B cell (primary cell): ENCODE measurements around the gene NEGR1. TPM values are rescaled to one million over a fixed set of nuclear protein-coding genes. Genes with fewer than 3 reads are reported as not detected.

Source experiments
- ATAC-seq: fragments of 200-7000 bp; cut with Tn5 transposase; one replicate; pipeline ENCODE4 v1.10.0; 2021; ENCODE audit warnings: low read depth, mild to moderate bottlenecking, moderate number of reproducible peaks, moderate library complexity
- CTCF ChIA-PET: fragments of 350-600 bp; sonication (Branson Sonifier 250); formaldehyde crosslinking; loops from one replicate; lab custom pipeline; 2021; ENCODE audit warnings: antibody characterized with exemption, inconsistent platforms; lab: Charles Lee
- POLR2A ChIA-PET: fragments of 350-600 bp; sonication (Branson Sonifier 250); formaldehyde crosslinking; loops from one replicate; lab custom pipeline; 2021; ENCODE audit warnings: antibody characterized with exemption; lab: Charles Lee
- DNase-seq: peaks from one replicate; pipeline ENCODE4 v3.0.0; 2013
- H2AFZ ChIP-seq: 2 replicates; pipeline ENCODE4 v1.6.1; 2012; ENCODE audit warnings: mild to moderate bottlenecking, low read depth, low read length; ENCODE audit not compliant: insufficient read depth, poor library complexity, severe bottlenecking
- H3K27ac ChIP-seq, 2 donors: 1 replicate in 1 of 2; 2 replicates in 1 of 2; pipeline ENCODE4 v1.5.1; 2012 to 2013; ENCODE audit warnings: low read length in 2 of 2, mild to moderate bottlenecking in 2 of 2, moderate library complexity in 1 of 2
- H3K27me3 ChIP-seq, 4 experiments: fragments of 200-600 bp in 1 of 4; sonication (generic) in 1 of 4; replicated peaks in 1 of 4; 1 replicate in 2 of 4; 2 replicates in 2 of 4; pipeline versions ENCODE4 v1.6.1 to v1.7.0; 2013 to 2016; ENCODE audit warnings: low read length in 3 of 4, mild to moderate bottlenecking in 2 of 4, mixed read lengths in 1 of 4, moderate library complexity in 1 of 4; ENCODE audit not compliant: insufficient read depth in 4 of 4, control insufficient read depth in 3 of 4; ENCODE audit errors: control extremely low read depth in 1 of 4
- H3K36me3 ChIP-seq, 2 experiments: replicated peaks in 1 of 2; 1 replicate in 1 of 2; 2 replicates in 1 of 2; pipeline versions ENCODE4 v1.6.1 to v1.7.1; 2013; ENCODE audit warnings: low read length in 1 of 2; ENCODE audit not compliant: insufficient read depth in 2 of 2, control insufficient read depth in 1 of 2; ENCODE audit errors: control extremely low read depth in 1 of 2, extremely low read depth in 1 of 2
- H3K4me1 ChIP-seq, 2 donors: fragments of 200-600 bp in 1 of 2; sonication (generic) in 1 of 2; 1 replicate in 1 of 2; 2 replicates in 1 of 2; pipeline versions ENCODE4 v1.5.1 to v1.6.1; 2013 to 2017; ENCODE audit warnings: low read length in 2 of 2; ENCODE audit not compliant: control insufficient read depth in 2 of 2, insufficient read depth in 2 of 2
- H3K4me2 ChIP-seq: replicated peaks from 2 replicates; pipeline ENCODE3; 2012; ENCODE audit warnings: mild to moderate bottlenecking, low read depth, low read length; ENCODE audit not compliant: poor library complexity, severe bottlenecking
- H3K4me3 ChIP-seq, 5 experiments: fragments of 200-600 bp in 1 of 5; sonication (generic) in 1 of 5; 1 replicate in 3 of 5; 2 replicates in 2 of 5; pipeline versions ENCODE4 v1.5.1 to v1.7.0; 2011 to 2016; ENCODE audit warnings: low read length in 4 of 5, mild to moderate bottlenecking in 4 of 5, low read depth in 2 of 5, control low read depth in 1 of 5, moderate library complexity in 1 of 5; ENCODE audit not compliant: insufficient read depth in 1 of 5; ENCODE audit errors: control extremely low read depth in 1 of 5, extremely low read depth in 1 of 5
- H3K79me2 ChIP-seq: fragments of 200-600 bp; sonication (generic); one replicate; pipeline ENCODE4 v1.6.0; 2016; ENCODE audit warnings: low read length; ENCODE audit not compliant: control insufficient read depth, insufficient read depth
- H3K9ac ChIP-seq: fragments of 200-600 bp; sonication (generic); 2 replicates; pipeline ENCODE4 v1.6.1; 2017; ENCODE audit warnings: mild to moderate bottlenecking, low read length, moderate library complexity
- H3K9me3 ChIP-seq, 3 donors: one replicate each; pipeline versions ENCODE4 v1.6.1 to v1.7.1; 2013; ENCODE audit warnings: low read length in 2 of 3; ENCODE audit not compliant: control insufficient read depth in 2 of 3, insufficient read depth in 1 of 3; ENCODE audit errors: control extremely low read depth in 1 of 3
- H4K20me1 ChIP-seq: 2 replicates; pipeline ENCODE4 v1.6.0; 2012; ENCODE audit warnings: mild to moderate bottlenecking, low read length; ENCODE audit not compliant: insufficient read depth, control insufficient read depth, poor library complexity, severe bottlenecking
- H3K27ac Mint-ChIP-seq: one replicate; pipeline ENCODE4 v1.8.0; 2021; ENCODE audit warnings: mixed read lengths
- H3K27me3 Mint-ChIP-seq: one replicate; pipeline ENCODE4 v1.8.0; 2021; ENCODE audit warnings: mixed read lengths
- H3K4me1 Mint-ChIP-seq: one replicate; pipeline ENCODE4 v1.8.0; 2021; ENCODE audit warnings: mixed read lengths
- H3K4me3 Mint-ChIP-seq: one replicate; pipeline ENCODE4 v1.8.0; 2021; ENCODE audit warnings: mixed read lengths
- H3K9me3 Mint-ChIP-seq: one replicate; pipeline ENCODE4 v1.8.0; 2022; ENCODE audit warnings: mixed read lengths; ENCODE audit not compliant: insufficient read depth
- EZH2 ChIP-seq: IDR thresholded peaks from 2 replicates; pipeline ENCODE4 v1.6.1; 2012; ENCODE audit warnings: borderline replicate concordance, low read depth, mild to moderate bottlenecking, moderate library complexity, low read length; ENCODE audit not compliant: insufficient read depth, poor library complexity, severe bottlenecking
- WGBS: methylation state at CpG from one replicate; pipeline ENCODE4 v1.1.5; 2013; ENCODE audit warnings: missing lambda C conversion rate; ENCODE audit not compliant: insufficient coverage; 5-methylcytosine and 5-hydroxymethylcytosine counted together
- intact Hi-C: fragments of 100-400 bp; cut with micrococcal nuclease; formaldehyde crosslinking; loops from one replicate; pipeline ENCODE4 v1.10.0; 2022
- polyA plus RNA-seq: library from polyadenylated mRNA; depleted of rRNA; stranded (reverse); fragments of >200 nt; gene quantifications from 2 replicates; pipeline ENCODE4 v1.2.3, GENCODE V29; 2012
- total RNA-seq, 2 donors: library from RNA; stranded (reverse); fragments of 120-200 nt in 1 of 2; gene quantifications; 1 replicate in 1 of 2; 2 replicates in 1 of 2; pipeline versions ENCODE4 v1.2.3 to v1.2.4, GENCODE V29; 2013 to 2022
- TF ChIP-seq, protein P1 (sequence below): fragments of 200-600 bp; IDR thresholded peaks from one replicate; pipeline ENCODE4 v1.8.0; 2022; ENCODE audit warnings: antibody characterized with exemption, mild to moderate bottlenecking

NEGR1 gene
- total and polyA plus RNA-seq, 2 donors (not counting 1 experiment from before 2014, with no cell fraction given), result 0.01 TPM; not detected in 1

DNA sequence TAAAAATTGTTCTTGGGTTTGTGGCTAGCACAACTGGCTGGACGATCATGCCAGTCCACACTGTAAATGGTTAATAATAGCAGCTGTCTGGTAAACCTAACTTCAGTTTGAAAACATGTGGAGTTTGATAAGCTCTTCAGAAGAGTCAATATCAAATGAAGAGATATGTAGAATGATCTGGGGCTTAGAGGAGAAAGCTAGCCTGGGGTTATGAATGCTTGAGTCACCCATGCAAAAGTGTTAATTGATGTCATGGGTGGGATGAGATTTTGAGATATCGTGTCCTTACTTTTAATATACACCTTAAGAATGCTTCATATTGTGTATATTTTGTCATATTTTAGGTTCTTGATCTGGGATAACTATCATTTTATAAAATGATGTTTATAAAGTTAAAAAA, 646.8 kb downstream of the NEGR1 start:
- Histone ChIP-seq H2AFZ (no peak overlapping the region), H3K4me3 (no peak overlapping the region), H3K27me3 (no peaks in the 10 kb centered on the region), H3K4me2 (no peak overlapping the region), H3K9me3 (no peaks in the 10 kb centered on the region), H3K36me3 (no peaks in the 10 kb centered on the region), H4K20me1 (no peaks in the 10 kb centered on the region), H3K79me2 (no peaks in the 10 kb centered on the region), H3K4me1 (no peaks in the 10 kb centered on the region), H3K27ac (no peak overlapping the region), H3K9ac (no peak overlapping the region)
- WGBS, result 100% methylated on average over 1 of the region's 2 CpGs
- intact Hi-C loops, result no loop called here
- ChIA-PET POLR2A (no interaction called here), CTCF (no interaction called here)
- DNase-seq, result no peak
- Mint-ChIP-seq H3K27me3 (no peaks in the 10 kb centered on the region), H3K4me3 (no peak overlapping the region), H3K4me1 (no peaks in the 10 kb centered on the region), H3K9me3 (no peaks in the 10 kb centered on the region), H3K27ac (no peak overlapping the region)
- ATAC-seq, result no peak
- TF ChIP-seq, protein P1, sequence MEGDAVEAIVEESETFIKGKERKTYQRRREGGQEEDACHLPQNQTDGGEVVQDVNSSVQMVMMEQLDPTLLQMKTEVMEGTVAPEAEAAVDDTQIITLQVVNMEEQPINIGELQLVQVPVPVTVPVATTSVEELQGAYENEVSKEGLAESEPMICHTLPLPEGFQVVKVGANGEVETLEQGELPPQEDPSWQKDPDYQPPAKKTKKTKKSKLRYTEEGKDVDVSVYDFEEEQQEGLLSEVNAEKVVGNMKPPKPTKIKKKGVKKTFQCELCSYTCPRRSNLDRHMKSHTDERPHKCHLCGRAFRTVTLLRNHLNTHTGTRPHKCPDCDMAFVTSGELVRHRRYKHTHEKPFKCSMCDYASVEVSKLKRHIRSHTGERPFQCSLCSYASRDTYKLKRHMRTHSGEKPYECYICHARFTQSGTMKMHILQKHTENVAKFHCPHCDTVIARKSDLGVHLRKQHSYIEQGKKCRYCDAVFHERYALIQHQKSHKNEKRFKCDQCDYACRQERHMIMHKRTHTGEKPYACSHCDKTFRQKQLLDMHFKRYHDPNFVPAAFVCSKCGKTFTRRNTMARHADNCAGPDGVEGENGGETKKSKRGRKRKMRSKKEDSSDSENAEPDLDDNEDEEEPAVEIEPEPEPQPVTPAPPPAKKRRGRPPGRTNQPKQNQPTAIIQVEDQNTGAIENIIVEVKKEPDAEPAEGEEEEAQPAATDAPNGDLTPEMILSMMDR, result no peak
- no peak for TF ChIP-seq EZH2

DNA sequence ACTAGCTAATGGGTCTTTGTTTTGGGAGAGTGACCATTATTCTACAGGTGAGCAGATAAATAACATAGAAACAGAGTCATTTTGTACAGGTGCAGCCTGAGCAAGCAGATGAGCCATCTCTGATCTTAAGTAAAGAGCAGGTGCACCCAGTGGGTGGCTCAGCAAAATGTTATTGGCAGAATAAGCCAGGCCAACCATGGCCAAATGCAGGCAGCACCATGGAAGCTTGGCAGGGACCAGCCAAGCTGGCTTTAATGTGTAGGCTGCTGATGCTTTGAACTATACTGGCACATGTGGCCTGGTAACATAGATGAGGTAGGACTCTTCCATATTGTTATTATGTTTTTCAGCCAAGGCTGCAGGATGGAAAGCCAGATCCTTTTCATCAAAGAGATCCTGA, 648.2 kb downstream of the NEGR1 start:
- Histone ChIP-seq H3K4me1 (no peaks in the 10 kb centered on the region), H3K27me3 (no peaks in the 10 kb centered on the region), H3K36me3 (no peaks in the 10 kb centered on the region), H3K9ac (no peak overlapping the region), H3K79me2 (no peaks in the 10 kb centered on the region), H3K27ac (no peak overlapping the region), H3K4me2 (no peak overlapping the region), H3K4me3 (no peak overlapping the region), H3K9me3 (no peaks in the 10 kb centered on the region), H4K20me1 (no peaks in the 10 kb centered on the region), H2AFZ (no peak overlapping the region)
- Mint-ChIP-seq H3K4me1 (no peaks in the 10 kb centered on the region), H3K9me3 (no peaks in the 10 kb centered on the region), H3K27ac (no peak overlapping the region), H3K27me3 (no peaks in the 10 kb centered on the region), H3K4me3 (no peak overlapping the region)
- ChIA-PET POLR2A (no interaction called here), CTCF (no interaction called here)
- intact Hi-C loops, result no loop called here
- no peak for DNase-seq
- ATAC-seq, result no peak
- TF ChIP-seq, protein P1, result no peak
- no peak for TF ChIP-seq EZH2
